ENCODE measurements around the gene IGSF21. TPM values are rescaled to one million over a fixed set of nuclear protein-coding genes. Genes with fewer than 3 reads are reported as not detected.

IGSF21 gene
- total RNA-seq, 2 experiments from 2014 or later: not detected

DNA sequence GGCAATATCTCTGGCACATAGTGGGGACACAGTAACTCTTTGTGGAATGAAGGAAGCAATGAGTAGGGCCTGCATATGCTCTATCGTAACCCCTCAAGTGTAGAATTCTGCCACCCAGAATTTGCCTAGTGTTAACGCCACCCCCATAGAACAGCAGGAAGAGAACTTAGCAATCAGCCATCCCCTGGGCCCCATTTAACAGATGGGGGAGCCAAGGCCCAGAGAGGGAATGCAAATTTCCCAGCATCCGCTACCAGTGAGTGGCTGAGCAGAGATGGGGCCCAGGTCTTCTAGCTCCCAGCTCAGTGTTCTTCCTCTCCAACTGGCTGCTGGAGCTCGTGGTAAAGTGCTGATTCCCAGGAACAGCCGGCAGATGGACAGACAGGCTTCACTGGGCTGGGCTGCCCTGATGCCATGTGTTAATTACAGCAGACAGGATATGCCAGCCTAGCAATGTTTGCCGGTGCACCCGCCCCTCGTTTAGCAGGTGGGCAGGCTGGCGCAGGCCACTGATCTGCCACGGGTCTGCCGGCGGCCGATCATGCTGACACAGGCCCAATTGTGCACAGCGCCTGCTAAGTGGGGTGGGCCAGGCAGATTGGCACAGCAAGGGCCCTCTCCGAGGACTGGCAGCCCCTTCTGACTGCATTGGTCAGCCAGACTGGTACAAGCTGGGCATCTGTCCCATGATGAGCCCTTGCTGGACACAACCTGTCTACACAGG, 171.9 kb downstream of the IGSF21 start:
- H3K36me3 Mint-ChIP-seq (ENCODE audit: low read depth): no peaks in the 10 kb centered on the region
- no peak for DNase-seq
- ChIA-PET POLR2A (no interaction called here), CTCF (no interaction called here)
- no peaks in the 10 kb centered on the region for H3K9me3 Mint-ChIP-seq
- H3K27ac Mint-ChIP-seq: no peak overlapping the region
- no peaks in the 10 kb centered on the region for H3K4me1 Mint-ChIP-seq
- no peak overlapping the region for H3K4me3 Mint-ChIP-seq
- no peaks in the 10 kb centered on the region for H3K27me3 Mint-ChIP-seq

DNA sequence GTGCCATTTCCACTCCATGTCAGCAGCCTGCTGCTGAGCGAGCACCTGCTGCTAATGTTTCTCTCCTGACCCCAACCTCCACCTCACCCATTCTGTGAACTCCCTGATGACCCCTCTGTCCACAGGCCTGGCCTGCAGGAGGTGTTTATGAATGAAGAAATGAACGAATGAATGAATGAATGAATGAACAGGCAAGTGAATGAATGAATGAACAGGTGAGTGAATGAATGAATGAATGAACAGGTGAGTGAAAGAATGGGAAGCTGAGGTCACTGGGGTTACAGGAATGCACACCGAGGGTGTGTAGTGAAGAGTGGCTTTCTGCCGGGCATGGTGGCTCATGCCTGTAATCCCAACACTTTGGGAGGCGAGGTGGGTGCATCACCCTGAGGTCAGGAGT, 173.4 kb downstream of the IGSF21 start:
- CTCF ChIA-PET: no interaction called here
- no peak for DNase-seq
- H3K4me1 Mint-ChIP-seq: no peaks in the 10 kb centered on the region

GRCh38 chr1:18282851-18283600, 175.4 kb downstream of the IGSF21 start:
- ChIA-PET CTCF (interaction anchor here (0.7 kb wide), 1 partner anchor 299 kb away, joined by 3 read pairs; no protein-coding TSS in a partner anchor), POLR2A (no interaction called here)
- Mint-ChIP-seq H3K4me1 (no peaks in the 10 kb centered on the region), H3K27me3 (no peaks in the 10 kb centered on the region), H3K27ac (no peak overlapping the region), H3K4me3 (no peak overlapping the region), H3K9me3 (no peaks in the 10 kb centered on the region), H3K36me3 (ENCODE audit: low read depth) (no peaks in the 10 kb centered on the region)
- no peak for DNase-seq

More for the DNA sequence above, 173.4 kb downstream of the IGSF21 start:
- no peak overlapping the region for H3K4me3 Mint-ChIP-seq
- no peaks in the 10 kb centered on the region for H3K9me3 Mint-ChIP-seq
- H3K27ac Mint-ChIP-seq: no peak overlapping the region
- no peaks in the 10 kb centered on the region for H3K36me3 Mint-ChIP-seq (ENCODE audit: low read depth)
- POLR2A ChIA-PET: no interaction called here
- no peaks in the 10 kb centered on the region for H3K27me3 Mint-ChIP-seq

GRCh38 chr1:18283601-18284385, 176.2 kb downstream of the IGSF21 start:
- H3K36me3 Mint-ChIP-seq (ENCODE audit: low read depth): no peaks in the 10 kb centered on the region
- no peak overlapping the region for H3K27ac Mint-ChIP-seq
- no peaks in the 10 kb centered on the region for H3K27me3 Mint-ChIP-seq
- ChIA-PET CTCF (no interaction called here), POLR2A (no interaction called here)
- DNase-seq: no peak
- H3K4me1 Mint-ChIP-seq: no peaks in the 10 kb centered on the region
- no peak overlapping the region for H3K4me3 Mint-ChIP-seq
- H3K9me3 Mint-ChIP-seq: no peaks in the 10 kb centered on the region

DNA sequence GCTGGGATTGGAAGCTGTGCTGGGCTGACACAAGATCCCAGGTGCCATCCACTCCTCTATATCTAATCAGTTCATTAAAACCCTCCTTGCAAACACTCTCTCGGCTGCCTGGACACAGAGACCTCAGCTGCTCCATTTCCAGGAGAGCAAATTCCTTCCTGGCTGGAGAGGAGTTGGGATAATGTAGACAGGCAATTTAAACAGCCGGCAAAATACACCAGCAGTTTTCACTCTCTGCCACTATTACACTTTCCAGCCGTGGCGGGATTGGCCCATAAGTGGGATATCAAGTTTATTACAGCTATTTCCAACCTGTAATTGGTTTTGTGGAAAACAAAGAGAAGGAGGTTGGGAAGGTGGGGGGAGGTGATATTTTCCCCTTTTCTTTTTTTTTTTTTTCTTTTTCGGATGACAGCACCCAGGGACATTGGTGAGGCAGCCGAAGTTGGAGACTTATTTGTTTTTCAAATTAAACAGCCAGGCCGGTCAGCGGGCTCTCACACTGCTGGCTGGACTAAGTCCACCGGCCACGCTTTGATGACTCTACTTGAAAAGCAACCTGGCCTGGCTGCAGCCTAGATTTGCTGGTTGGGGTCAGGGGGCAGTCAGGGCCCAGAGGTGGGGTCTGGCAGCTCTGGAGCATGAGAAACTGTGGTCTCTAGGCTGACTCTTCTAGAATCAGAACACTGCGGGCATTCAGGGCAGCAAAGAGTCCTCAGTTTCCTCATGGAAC, 177.4 kb downstream of the IGSF21 start:
- no peaks in the 10 kb centered on the region for H3K27me3 Mint-ChIP-seq
- POLR2A ChIA-PET: no interaction called here
- no peak for DNase-seq
- CTCF ChIA-PET: interaction anchor here (0.5 kb wide), 1 partner anchor 784 kb away, joined by 3 read pairs; no protein-coding TSS in a partner anchor
- H3K27ac Mint-ChIP-seq: no peak overlapping the region
- no peak overlapping the region for H3K4me3 Mint-ChIP-seq
- no peaks in the 10 kb centered on the region for H3K9me3 Mint-ChIP-seq
- no peaks in the 10 kb centered on the region for H3K36me3 Mint-ChIP-seq (ENCODE audit: low read depth)
- no peaks in the 10 kb centered on the region for H3K4me1 Mint-ChIP-seq

DNA sequence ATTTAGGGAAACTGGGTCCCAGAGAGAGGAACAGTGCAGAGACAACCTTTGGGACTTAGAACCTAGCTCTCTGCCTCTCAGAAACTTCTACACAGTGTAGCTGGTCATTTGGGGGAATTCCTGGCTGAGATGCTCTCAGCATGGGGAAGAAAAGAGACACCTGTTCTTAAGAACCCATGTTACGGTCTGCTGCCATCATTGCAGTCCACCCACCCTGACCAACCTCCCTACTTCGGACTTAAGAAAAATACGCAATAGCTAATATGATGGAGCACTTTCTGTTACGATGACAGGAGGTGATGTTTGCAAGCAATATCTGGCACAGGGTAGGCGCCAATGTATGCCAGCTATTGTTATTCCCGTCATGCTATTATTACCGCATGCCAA, 177.9 kb downstream of the IGSF21 start:
- Mint-ChIP-seq H3K4me1 (no peaks in the 10 kb centered on the region), H3K27ac (no peak overlapping the region), H3K27me3 (no peaks in the 10 kb centered on the region), H3K4me3 (no peak overlapping the region), H3K36me3 (ENCODE audit: low read depth) (no peaks in the 10 kb centered on the region), H3K9me3 (no peaks in the 10 kb centered on the region)
- DNase-seq: no peak
- ChIA-PET POLR2A (no interaction called here), CTCF (interaction anchor here (0.5 kb wide), 1 partner anchor 784 kb away, joined by 3 read pairs; no protein-coding TSS in a partner anchor)

- Mint-ChIP-seq H3K27ac (no peak overlapping the region), H3K27me3 (peaks cover 4% of the 10 kb centered on the region), H3K9me3 (no peaks in the 10 kb centered on the region), H3K4me3 (no peak overlapping the region), H3K36me3 (ENCODE audit: low read depth) (no peaks in the 10 kb centered on the region), H3K4me1 (no peaks in the 10 kb centered on the region)
- DNase-seq: no peak
- CTCF ChIA-PET: no interaction called here
- POLR2A ChIA-PET: no interaction called here
These were observed 181.1 kb downstream of the IGSF21 start for GRCh38 chr1:18288722-18289121.

DNA sequence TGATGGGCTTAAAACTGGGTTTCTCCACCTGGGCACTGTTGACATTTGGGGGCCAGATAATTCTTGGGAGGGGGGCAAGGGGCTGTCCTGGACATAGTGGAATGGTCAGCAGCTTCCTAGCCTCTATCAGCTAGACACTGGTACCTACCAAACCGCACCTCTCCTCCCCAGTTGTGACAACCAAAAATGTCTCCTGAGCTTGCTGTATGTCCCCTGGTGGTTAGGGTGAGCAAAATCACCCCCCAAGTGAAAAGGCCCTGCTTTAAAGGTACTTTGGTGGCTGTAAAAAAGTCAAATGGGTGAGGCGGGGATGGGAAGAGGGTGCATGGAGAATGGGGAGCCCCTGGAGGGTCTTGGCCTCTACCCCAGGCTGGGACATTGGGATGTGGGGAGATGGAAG, 182.0 kb downstream of the IGSF21 start:
- Mint-ChIP-seq H3K4me1 (no peaks in the 10 kb centered on the region), H3K9me3 (no peaks in the 10 kb centered on the region), H3K4me3 (no peak overlapping the region), H3K27me3 (peaks cover 8% of the 10 kb centered on the region), H3K27ac (no peak overlapping the region), H3K36me3 (ENCODE audit: low read depth) (no peaks in the 10 kb centered on the region)
- POLR2A ChIA-PET: no interaction called here
- CTCF ChIA-PET: no interaction called here
- DNase-seq: no peak

DNA sequence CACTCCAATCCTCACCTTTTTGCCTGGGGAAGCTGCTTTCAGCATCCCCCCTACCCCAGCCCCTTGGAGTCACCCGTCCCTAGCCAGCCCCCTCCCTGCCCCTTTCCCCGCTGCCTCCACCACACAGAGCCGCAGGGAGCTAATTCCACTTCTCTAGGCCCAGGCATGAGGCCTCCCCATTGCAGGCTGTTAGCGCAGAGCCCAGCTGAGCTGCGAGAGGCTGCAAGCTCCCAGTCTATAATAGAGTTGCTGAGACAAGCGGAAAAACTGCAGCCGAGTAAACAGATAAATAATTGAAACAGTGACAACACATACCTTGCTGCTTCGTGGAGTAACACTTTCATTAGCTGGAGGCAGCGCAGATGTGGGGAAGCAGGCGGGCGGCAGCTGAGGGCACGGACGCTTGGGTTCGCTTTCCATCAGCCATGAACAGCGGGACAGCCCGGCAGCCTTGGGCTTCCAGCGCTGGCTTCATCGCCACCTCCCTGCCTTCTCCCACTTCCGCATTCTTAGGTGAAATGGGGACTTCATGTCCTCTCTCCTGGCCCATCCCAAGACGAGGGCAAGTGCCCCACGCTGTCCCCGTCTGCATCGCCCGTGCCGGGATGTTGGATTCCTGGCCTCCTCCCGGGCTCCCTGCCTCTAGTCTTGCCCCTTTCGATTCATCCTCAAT, 183.3 kb downstream of the IGSF21 start:
- H3K9me3 Mint-ChIP-seq: no peaks in the 10 kb centered on the region
- ChIA-PET CTCF (no interaction called here), POLR2A (no interaction called here)
- H3K27me3 Mint-ChIP-seq: peaks cover 8% of the 10 kb centered on the region
- no peaks in the 10 kb centered on the region for H3K36me3 Mint-ChIP-seq (ENCODE audit: low read depth)
- no peak overlapping the region for H3K4me3 Mint-ChIP-seq
- no peak for DNase-seq
- no peak overlapping the region for H3K27ac Mint-ChIP-seq
- no peaks in the 10 kb centered on the region for H3K4me1 Mint-ChIP-seq

GRCh38 chr1:18292531-18292930, 184.9 kb downstream of the IGSF21 start:
- Mint-ChIP-seq H3K4me1 (no peaks in the 10 kb centered on the region), H3K27ac (no peak overlapping the region), H3K27me3 (peaks cover 8% of the 10 kb centered on the region), H3K4me3 (no peak overlapping the region), H3K36me3 (ENCODE audit: low read depth) (no peaks in the 10 kb centered on the region), H3K9me3 (no peaks in the 10 kb centered on the region)
- ChIA-PET CTCF (no interaction called here), POLR2A (no interaction called here)
- no peak for DNase-seq

GRCh38 chr1:18293291-18293690, 185.7 kb downstream of the IGSF21 start:
- Mint-ChIP-seq H3K4me1 (no peaks in the 10 kb centered on the region), H3K27ac (no peak overlapping the region), H3K4me3 (no peak overlapping the region), H3K36me3 (ENCODE audit: low read depth) (no peaks in the 10 kb centered on the region), H3K9me3 (no peaks in the 10 kb centered on the region), H3K27me3 (peaks cover 13% of the 10 kb centered on the region)
- POLR2A ChIA-PET: no interaction called here
- DNase-seq: no peak
- CTCF ChIA-PET: interaction anchor here (1.0 kb wide), 1 partner anchor 30 kb away, joined by 3 read pairs; no protein-coding TSS in a partner anchor

- ChIA-PET CTCF (no interaction called here), POLR2A (no interaction called here)
- H3K4me3 Mint-ChIP-seq: no peak overlapping the region
- H3K4me1 Mint-ChIP-seq: no peaks in the 10 kb centered on the region
- H3K9me3 Mint-ChIP-seq: no peaks in the 10 kb centered on the region
- no peaks in the 10 kb centered on the region for H3K36me3 Mint-ChIP-seq (ENCODE audit: low read depth)
- H3K27ac Mint-ChIP-seq: no peak overlapping the region
- peaks cover 13% of the 10 kb centered on the region for H3K27me3 Mint-ChIP-seq
- no peak for DNase-seq
These were observed 187.0 kb downstream of the IGSF21 start for GRCh38 chr1:18294437-18295176.
